WI38 (cell line): ENCODE results near the gene FNDC11.

Experiments
- H3K4me3 ChIP-seq: 2 replicates; pipeline ENCODE4 v1.5.1; 2011; ENCODE audit warnings: low read depth, mild to moderate bottlenecking, control low read depth, low read length
- CTCF ChIP-seq: IDR thresholded peaks from 2 replicates; pipeline ENCODE4 v1.5.1; 2012; ENCODE audit warnings: low read depth, mild to moderate bottlenecking, control low read depth, low read length

Gene FNDC11

GRCh38 chr20:63529180-63529860 lies 24.6 kb upstream of the FNDC11 start:
- no peak for TF ChIP-seq CTCF
- H3K4me3 ChIP-seq = no peak overlapping the region

GRCh38 chr20:63529861-63530787 lies 23.8 kb upstream of the FNDC11 start:
- no peak for TF ChIP-seq CTCF
- no peak overlapping the region for H3K4me3 ChIP-seq

- no peak overlapping the region for H3K4me3 ChIP-seq
- no peak for TF ChIP-seq CTCF
Measured at GRCh38 chr20:63530788-63531160, 23.2 kb upstream of the FNDC11 start.

GRCh38 chr20:63531686-63532448 lies 22.1 kb upstream of the FNDC11 start:
- H3K4me3 ChIP-seq = no peak overlapping the region
- no peak for TF ChIP-seq CTCF

- TF ChIP-seq CTCF = no peak
- H3K4me3 ChIP-seq = no peak overlapping the region
Measured at GRCh38 chr20:63532449-63532971, 21.4 kb upstream of the FNDC11 start.

GRCh38 chr20:63533388-63533787 lies 20.6 kb upstream of the FNDC11 start:
- H3K4me3 ChIP-seq = no peak overlapping the region

More at GRCh38 chr20:63533388-63533787, 20.6 kb upstream of the FNDC11 start:
- TF ChIP-seq CTCF = no peak
